GM12878 (cell line): ENCODE results near the gene GSTM4. TPM values are rescaled to one million over a fixed set of nuclear protein-coding genes. Genes with fewer than 3 reads are reported as not detected.
A peak's percentile ranks its signal among the peaks of the same experiment; 100 is the strongest.

Experiments used
- ATAC-seq: fragments of 200-7000 bp; cut with Tn5 transposase; 3 replicates; pipeline ENCODE4 v1.9.1; 2020; ENCODE audit warnings: mild to moderate bottlenecking, moderate library complexity
- BruUV-seq: library from RNA; stranded (reverse); fragments of 400-500 nt; replicated peaks from 2 replicates; lab custom pipeline; 2021; lab: Mats Ljungman, UMichigan
- CTCF ChIA-PET: fragments of 300-600 bp; sonication (Branson Sonifier 250); formaldehyde crosslinking; extraction: SDS; loops from one replicate; lab custom pipeline; 2021; ENCODE audit warnings: inconsistent platforms; lab: Yijun Ruan, JAX
- POLR2A ChIA-PET: fragments of 350-600 bp; formaldehyde crosslinking; extraction: SDS; loops from one replicate; lab custom pipeline; 2021; ENCODE audit warnings: inconsistent platforms; lab: Charles Lee
- RAD21 ChIA-PET: fragments of 300-600 bp; sonication (Branson Sonifier 250); formaldehyde crosslinking; loops from one replicate; lab custom pipeline; 2023; ENCODE audit warnings: antibody characterized with exemption; ENCODE audit not compliant: unreplicated experiment; lab: Charles Lee
- SMC1A ChIA-PET: fragments of 300-600 bp; sonication (Branson Sonifier 250); formaldehyde crosslinking; loops from one replicate; lab custom pipeline; 2023; ENCODE audit not compliant: unreplicated experiment, uncharacterized antibody; lab: Charles Lee
- DNase-seq: peaks from one replicate; pipeline ENCODE4 v3.0.0-alpha.2; 2011; ENCODE audit warnings: low read depth, low spot score
- FAIRE-seq: peaks from 3 replicates; lab custom pipeline; 2011; peaks lifted over from hg19 to GRCh38; lab: Jason Lieb, UNC
- H2AFZ ChIP-seq: 2 replicates; pipeline ENCODE4 v1.6.0; 2011; ENCODE audit warnings: low read depth, low read length, control low read depth; ENCODE audit not compliant: control insufficient read depth
- H3K27ac ChIP-seq: 2 replicates; pipeline ENCODE4 v1.5.1; 2011; ENCODE audit warnings: control low read depth; ENCODE audit not compliant: control insufficient read depth, insufficient read depth
- H3K27me3 ChIP-seq, 2 experiments: replicated peaks in 1 of 2; 2 replicates each; pipeline versions ENCODE4 v1.6.0 to v1.6.1; 2011; ENCODE audit warnings: low read length in 1 of 2; ENCODE audit not compliant: control insufficient read depth in 2 of 2, insufficient read depth in 2 of 2
- H3K36me3 ChIP-seq, 2 experiments: 2 replicates each; pipeline ENCODE4 v1.5.1; 2011; ENCODE audit warnings: low read length in 1 of 2; ENCODE audit not compliant: control insufficient read depth in 2 of 2, insufficient read depth in 2 of 2
- H3K4me1 ChIP-seq: 2 replicates; pipeline ENCODE4 v1.6.1; 2011; ENCODE audit warnings: mild to moderate bottlenecking, low read length, moderate library complexity, mixed read lengths; ENCODE audit not compliant: control insufficient read depth, insufficient read depth
- H3K4me2 ChIP-seq: 2 replicates; pipeline ENCODE4 v1.6.0; 2011; ENCODE audit warnings: control low read depth; ENCODE audit not compliant: control insufficient read depth, insufficient read depth
- H3K4me3 ChIP-seq: fragments of 200-600 bp; sonication (generic); 2 replicates; pipeline ENCODE4 v1.5.1; 2016
- H3K79me2 ChIP-seq: 2 replicates; pipeline ENCODE4 v1.6.0; 2011; ENCODE audit warnings: low read length; ENCODE audit not compliant: control insufficient read depth, insufficient read depth
- H3K9ac ChIP-seq: 2 replicates; pipeline ENCODE4 v1.8.0; 2011; ENCODE audit warnings: low read length, control low read depth, mixed read lengths; ENCODE audit not compliant: control insufficient read depth, insufficient read depth
- H3K9me3 ChIP-seq: replicated peaks from 3 replicates; pipeline ENCODE4 v1.5.1; 2011; ENCODE audit warnings: mild to moderate bottlenecking, low read length; ENCODE audit not compliant: control insufficient read depth, insufficient read depth
- H4K20me1 ChIP-seq: 2 replicates; pipeline ENCODE4 v1.6.0; 2011; ENCODE audit not compliant: control insufficient read depth, insufficient read depth
- BCL11A ChIP-seq: IDR thresholded peaks from 2 replicates; pipeline ENCODE4 v1.6.1; 2011; ENCODE audit warnings: low read depth, low read length
- BHLHE40 ChIP-seq, 2 experiments: fragments of 450-650 bp in 1 of 2; IDR thresholded peaks; 2 replicates each; pipeline ENCODE4 v1.6.1; 2011 to 2017; ENCODE audit warnings: low read depth in 2 of 2, borderline replicate concordance in 1 of 2, improper control_type of control experiment in 1 of 2, low read length in 1 of 2, mild to moderate bottlenecking in 1 of 2
- CBX5 ChIP-seq: sonication (generic); IDR thresholded peaks from 2 replicates; pipeline ENCODE4 v1.6.1; 2016; ENCODE audit warnings: low read depth, moderate library complexity, mild to moderate bottlenecking, inconsistent platforms
- CHD2 ChIP-seq: IDR thresholded peaks from 2 replicates; pipeline ENCODE4 v1.6.1; 2011; ENCODE audit warnings: low read depth, low read length, improper control_type of control experiment, borderline replicate concordance
- ESRRA ChIP-seq: IDR thresholded peaks from 2 replicates; pipeline ENCODE4 v1.6.1; 2012; ENCODE audit warnings: mild to moderate bottlenecking, low read length, improper control_type of control experiment
- EZH2 ChIP-seq: IDR thresholded peaks from 2 replicates; pipeline ENCODE4 v1.6.1; 2012; ENCODE audit warnings: low read depth, mild to moderate bottlenecking, control low read depth, inconsistent platforms, low read length, borderline replicate concordance; ENCODE audit not compliant: control insufficient read depth
- FOXK2 ChIP-seq: fragments of 450-650 bp; IDR thresholded peaks from 2 replicates; pipeline ENCODE4 v1.6.1; 2017; ENCODE audit warnings: mild to moderate bottlenecking, moderate library complexity
- IRF5 ChIP-seq: fragments of 450-650 bp; IDR thresholded peaks from 2 replicates; pipeline ENCODE4 v1.6.1; 2017; ENCODE audit warnings: borderline replicate concordance
- MEF2B ChIP-seq: fragments of 450-650 bp; IDR thresholded peaks from 2 replicates; pipeline ENCODE4 v1.6.1; 2018; ENCODE audit warnings: mild to moderate bottlenecking, moderate library complexity; ENCODE audit not compliant: partially characterized antibody, poor library complexity, severe bottlenecking
- NFYB ChIP-seq: IDR thresholded peaks from 2 replicates; pipeline ENCODE4 v1.6.1; 2011; ENCODE audit warnings: low read depth, mild to moderate bottlenecking, low read length, improper control_type of control experiment, moderate library complexity; ENCODE audit not compliant: insufficient read depth
- NR2C1 ChIP-seq: fragments of 450-650 bp; IDR thresholded peaks from 2 replicates; pipeline ENCODE4 v1.6.1; 2017; ENCODE audit warnings: antibody characterized with exemption, mild to moderate bottlenecking, moderate library complexity
- PML ChIP-seq: IDR thresholded peaks from 2 replicates; pipeline ENCODE4 v1.6.1; 2012; ENCODE audit warnings: low read length, inconsistent platforms
- RELB ChIP-seq: fragments of 450-650 bp; IDR thresholded peaks from 2 replicates; pipeline ENCODE4 v1.6.1; 2017; ENCODE audit warnings: low read depth, mild to moderate bottlenecking, moderate library complexity
- RFX5 ChIP-seq: IDR thresholded peaks from 2 replicates; pipeline ENCODE4 v1.6.1; 2011; ENCODE audit warnings: low read depth, low read length, improper control_type of control experiment
- ZNF622 ChIP-seq: fragments of 450-650 bp; IDR thresholded peaks from 2 replicates; pipeline ENCODE4 v1.6.1; 2017; ENCODE audit warnings: mild to moderate bottlenecking, inconsistent platforms
- WGBS: methylation state at CpG from one replicate; pipeline ENCODE4 v1.1.6; 2016; ENCODE audit warnings: low lambda C conversion rate; ENCODE audit not compliant: insufficient replicate concordance, insufficient coverage; ENCODE audit errors: missing lambda C conversion rate; 5-methylcytosine and 5-hydroxymethylcytosine counted together
- in situ Hi-C: fragments of 300-500 bp; cut with MboI; formaldehyde crosslinking; loops from 9 replicates; pipeline ENCODE4 v1.14.3; 2018; ENCODE audit warnings: mixed read lengths
- intact Hi-C: fragments of 100-400 bp; cut with micrococcal nuclease; formaldehyde crosslinking; loops from one replicate; pipeline ENCODE4 v1.14.2; 2022; ENCODE audit not compliant: unreplicated experiment
- polyA plus RNA-seq, 11 experiments: library from polyadenylated mRNA; depleted of rRNA in 4 of 11; unstranded in 6 of 11; stranded (reverse) in 5 of 11; fragments of >200 nt; fragmentation: Nextera tagmentation in 4 of 11; fragmentation: Illumina TruSeq in 1 of 11; extraction: Ambion mirVana in 4 of 11; extraction: Trizol in 1 of 11; gene quantifications; 1 replicate in 1 of 11; 2 replicates in 10 of 11; pipeline versions ENCODE4 v1.2.1 to v1.2.3, GENCODE V29; 2011 to 2016; ENCODE audit warnings: inconsistent platforms in 2 of 11, missing spikeins in 2 of 11, low read depth in 1 of 11
- total RNA-seq, 4 experiments: library from RNA; depleted of rRNA in 3 of 4; stranded (reverse); fragments of >200 nt in 3 of 4; fragmentation: Illumina TruSeq in 1 of 4; extraction: Trizol in 1 of 4; gene quantifications; 2 replicates each; pipeline versions ENCODE4 v1.2.1 to v1.2.3, GENCODE V29; 2013 to 2021
- TF ChIP-seq, protein P1 (sequence below): IDR thresholded peaks from 2 replicates; pipeline ENCODE4 v1.6.1; 2012; ENCODE audit warnings: low read depth, low read length, improper control_type of control experiment
- TF ChIP-seq, protein P2 (sequence below): fragments of 450-650 bp; IDR thresholded peaks from 2 replicates; pipeline ENCODE4 v1.6.1; 2018; ENCODE audit warnings: mild to moderate bottlenecking, low read depth, moderate library complexity; ENCODE audit not compliant: partially characterized antibody

Gene GSTM4
- total and polyA plus RNA-seq, 10 of the 15 experiments (the other 5 are each of a cell fraction or from before 2014, with no cell fraction given), result 14.3 to 37.2 (median 23.0) TPM

GRCh38 chr1:109623601-109624161 lies 32.2 kb upstream of the GSTM4 start:
- BruUV-seq, result no TSS peak
- peak overlapping the region; percentile 59 for H3K4me3 ChIP-seq
- intact Hi-C loops (loop anchor here (5.0 kb wide), 1 partner anchor 131 kb away; the partner anchor contains the start of gene CYB561D1), in situ Hi-C loops (loop anchor here (5.0 kb wide), 2 partner anchors 76 to 136 kb away; partner anchors contain the start of gene GNAI3)
- ATAC-seq (peak; percentile 11), DNase-seq (no peak), FAIRE-seq (no peak)
- peaks cover 0 to 8% of the 10 kb centered on the region in 2 experiments; a peak in 2 of 4 replicates for H3K36me3 ChIP-seq
- H3K27me3 ChIP-seq, result no peaks in the 10 kb centered on the region
- CTCF ChIA-PET, result interaction anchor here (0.8 to 3.3 kb wide), 7 partner anchors 14 to 90 kb away, joined by 3 to 22 read pairs (median 3); partner anchors contain the start of gene GNAI3
- POLR2A ChIA-PET, result interaction anchor here (1.7 to 2.2 kb wide), 2 partner anchors 12 to 75 kb away, joined by 6 to 14 read pairs; partner anchors contain the start of gene GNAI3
- H3K27ac ChIP-seq, result peak overlapping the region; percentile 53
- H2AFZ ChIP-seq, result no peak overlapping the region
- H4K20me1 ChIP-seq, result no peaks in the 10 kb centered on the region
- peaks cover 34% of the 10 kb centered on the region for H3K4me1 ChIP-seq
- SMC1A ChIA-PET, result interaction anchor here (0.6 to 2.3 kb wide), 7 partner anchors 10 to 359 kb away, joined by 3 to 13 read pairs (median 4); partner anchors contain the start of gene GNAI3
- H3K4me2 ChIP-seq, result peak overlapping the region; percentile 26
- WGBS, result 61% methylated on average over 11 of the region's 11 CpGs
- H3K9me3 ChIP-seq, result no peaks in the 10 kb centered on the region
- peaks cover 51% of the 10 kb centered on the region for H3K79me2 ChIP-seq
- RAD21 ChIA-PET, result interaction anchor here (0.9 to 2.7 kb wide), 6 partner anchors 10 to 131 kb away, joined by 3 to 15 read pairs (median 8); partner anchors contain the start of gene GNAI3
- H3K9ac ChIP-seq, result peak overlapping the region; percentile 58
- TF ChIP-seq, protein P1, sequence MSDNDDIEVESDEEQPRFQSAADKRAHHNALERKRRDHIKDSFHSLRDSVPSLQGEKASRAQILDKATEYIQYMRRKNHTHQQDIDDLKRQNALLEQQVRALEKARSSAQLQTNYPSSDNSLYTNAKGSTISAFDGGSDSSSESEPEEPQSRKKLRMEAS, result no peak
- no peak for TF ChIP-seq PML
- no peak for TF ChIP-seq NR2C1
- no peak for TF ChIP-seq RFX5
- TF ChIP-seq, protein P2, sequence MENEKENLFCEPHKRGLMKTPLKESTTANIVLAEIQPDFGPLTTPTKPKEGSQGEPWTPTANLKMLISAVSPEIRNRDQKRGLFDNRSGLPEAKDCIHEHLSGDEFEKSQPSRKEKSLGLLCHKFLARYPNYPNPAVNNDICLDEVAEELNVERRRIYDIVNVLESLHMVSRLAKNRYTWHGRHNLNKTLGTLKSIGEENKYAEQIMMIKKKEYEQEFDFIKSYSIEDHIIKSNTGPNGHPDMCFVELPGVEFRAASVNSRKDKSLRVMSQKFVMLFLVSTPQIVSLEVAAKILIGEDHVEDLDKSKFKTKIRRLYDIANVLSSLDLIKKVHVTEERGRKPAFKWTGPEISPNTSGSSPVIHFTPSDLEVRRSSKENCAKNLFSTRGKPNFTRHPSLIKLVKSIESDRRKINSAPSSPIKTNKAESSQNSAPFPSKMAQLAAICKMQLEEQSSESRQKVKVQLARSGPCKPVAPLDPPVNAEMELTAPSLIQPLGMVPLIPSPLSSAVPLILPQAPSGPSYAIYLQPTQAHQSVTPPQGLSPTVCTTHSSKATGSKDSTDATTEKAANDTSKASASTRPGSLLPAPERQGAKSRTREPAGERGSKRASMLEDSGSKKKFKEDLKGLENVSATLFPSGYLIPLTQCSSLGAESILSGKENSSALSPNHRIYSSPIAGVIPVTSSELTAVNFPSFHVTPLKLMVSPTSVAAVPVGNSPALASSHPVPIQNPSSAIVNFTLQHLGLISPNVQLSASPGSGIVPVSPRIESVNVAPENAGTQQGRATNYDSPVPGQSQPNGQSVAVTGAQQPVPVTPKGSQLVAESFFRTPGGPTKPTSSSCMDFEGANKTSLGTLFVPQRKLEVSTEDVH, result no peak
- TF ChIP-seq IRF5, result no peak
- TF ChIP-seq EZH2, result no peak
- TF ChIP-seq NFYB, result no peak
- TF ChIP-seq MEF2B, result no peak
- no peak for TF ChIP-seq BCL11A
- TF ChIP-seq BHLHE40 (IDR thresholded peaks at IDR 0.05; ENCODE audit: borderline replicate concordance in 1 of 2, low read depth in 2 of 2, low read length in 1 of 2), result peak in 1 of 2 experiments; percentile 29; a peak in 1 of 4 replicates
- TF ChIP-seq CHD2, result no peak
- TF ChIP-seq CBX5, result no peak
- no peak for TF ChIP-seq ZNF622
- no peak for TF ChIP-seq RELB
- no peak for TF ChIP-seq ESRRA
- TF ChIP-seq FOXK2, result peak; percentile 75
